GM18517 (cell line): Measurements from ENCODE around the gene DOCK2.
A peak's percentile ranks its signal among the peaks of the same experiment; 100 is the strongest.

ENCODE experiments used
- ATAC-seq: cut with Tn5 transposase; IDR thresholded peaks from one replicate; pipeline ENCODE4 v1.9.1; 2021; ENCODE audit warnings: mild to moderate bottlenecking, moderate library complexity; ENCODE audit not compliant: unreplicated experiment

Gene DOCK2

GRCh38 chr5:169960659-169961058 lies 323.6 kb downstream of the DOCK2 start:
- no peak for ATAC-seq

GRCh38 chr5:169964246-169964645 lies 327.2 kb downstream of the DOCK2 start:
- no peak for ATAC-seq

GRCh38 chr5:169970339-169970738 lies 333.3 kb downstream of the DOCK2 start:
- no peak for ATAC-seq

DNA sequence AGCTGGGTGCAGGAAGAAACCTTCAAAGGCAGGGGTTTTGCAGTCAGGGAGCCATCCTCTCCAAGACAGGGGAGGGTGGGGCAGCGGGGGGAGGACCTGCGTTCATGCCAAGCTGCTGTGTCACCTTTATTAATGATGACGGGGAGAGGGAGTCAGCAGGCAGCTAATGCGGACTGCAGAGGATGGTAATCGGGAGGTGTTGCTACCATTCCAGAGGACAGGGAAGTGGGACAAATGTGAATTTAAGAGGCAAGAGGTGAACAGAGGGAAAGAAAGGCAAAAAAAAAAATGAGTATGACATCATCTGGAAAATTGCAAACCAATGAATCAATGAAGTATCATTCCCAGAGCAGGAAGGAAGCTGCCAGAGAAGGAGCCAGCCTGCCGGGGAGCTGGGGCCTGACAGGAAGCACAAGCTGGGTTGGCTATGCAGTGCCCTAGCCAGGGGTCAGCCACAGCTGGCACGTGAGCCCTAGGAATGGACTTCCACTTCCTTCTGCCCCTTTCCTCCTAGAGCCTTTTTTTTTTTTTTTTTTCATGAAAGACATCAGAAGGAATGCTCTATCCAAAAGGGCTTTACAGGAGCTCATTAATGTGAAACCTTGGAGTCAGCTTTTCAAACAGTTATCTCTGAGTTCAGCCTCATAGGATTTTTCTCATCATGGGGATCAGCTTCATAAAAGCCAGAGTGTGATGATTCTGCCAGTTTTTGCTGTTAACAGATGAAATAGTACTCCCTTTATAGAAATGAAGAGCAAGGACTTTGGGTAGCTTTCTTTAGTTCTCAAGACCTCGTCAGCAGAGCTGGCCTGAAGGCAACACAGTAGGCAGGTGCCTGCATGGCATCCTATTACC lies 334.1 kb downstream of the DOCK2 start:
- no peak for ATAC-seq

GRCh38 chr5:169971780-169972179 lies 334.7 kb downstream of the DOCK2 start:
- ATAC-seq = no peak

GRCh38 chr5:169973056-169973455 lies 336.0 kb downstream of the DOCK2 start:
- no peak for ATAC-seq

- ATAC-seq = no peak
Observed at GRCh38 chr5:169974121-169974770, 337.2 kb downstream of the DOCK2 start.

GRCh38 chr5:169978714-169979113 lies 341.6 kb downstream of the DOCK2 start:
- no peak for ATAC-seq

- no peak for ATAC-seq
Observed at GRCh38 chr5:169979871-169980270, 342.8 kb downstream of the DOCK2 start.

DNA sequence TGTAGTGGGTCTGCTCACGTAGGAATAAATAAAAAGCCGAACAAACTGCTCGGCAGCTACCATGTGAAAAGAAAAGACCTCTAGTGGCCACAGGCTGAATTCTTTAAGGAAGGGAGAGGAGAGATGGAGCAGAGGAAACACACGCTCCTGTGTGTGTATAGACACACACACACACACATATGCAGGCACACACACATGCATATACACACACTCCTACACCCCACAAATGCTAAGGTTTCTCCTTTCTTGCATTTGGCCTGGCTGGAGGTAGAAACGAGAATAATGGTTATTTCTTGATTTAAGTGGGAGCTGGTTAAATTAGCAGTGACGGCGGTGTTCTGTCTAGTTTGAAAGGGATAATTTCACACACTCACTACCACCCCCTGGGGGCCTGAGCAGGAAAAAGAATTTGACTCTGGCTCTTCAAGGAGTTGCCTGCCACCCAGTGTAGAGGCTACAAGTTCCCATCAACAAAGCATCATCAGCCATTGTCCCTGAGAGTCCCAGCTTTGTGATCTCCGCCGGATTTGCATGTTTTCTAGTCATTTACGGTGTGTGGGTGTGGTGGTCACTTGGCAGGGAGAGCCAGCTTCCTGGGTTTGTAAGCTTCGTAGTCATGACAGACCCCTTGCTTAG lies 343.5 kb downstream of the DOCK2 start, which contains the start of gene INSYN2B:
TSS of gene INSYN2B (minus strand) at position 78 of the 636 bp plus-strand sequence. CDS start 96,597 bp downstream, outside the sequence.
- ATAC-seq = peak; percentile 54

DNA sequence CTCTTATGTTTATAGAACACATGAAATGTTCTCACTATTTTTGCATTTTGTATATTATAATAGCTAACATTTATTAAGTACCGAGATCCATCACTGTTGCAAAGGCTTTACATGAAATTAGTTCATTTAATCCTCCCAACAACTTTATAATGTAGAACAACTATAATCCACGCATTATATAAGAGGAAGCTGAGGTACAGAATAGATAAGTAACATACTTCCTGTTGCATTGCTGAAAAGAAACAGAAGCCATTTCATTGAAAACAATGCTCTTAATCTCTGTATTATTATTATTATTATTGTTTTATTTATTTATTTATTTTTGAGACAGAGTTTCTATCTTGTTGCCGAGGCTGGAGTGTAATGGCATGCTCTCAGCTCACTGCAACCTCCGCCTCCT lies 351.1 kb downstream of the DOCK2 start:
- no peak for ATAC-seq

- no peak for ATAC-seq
Observed at GRCh38 chr5:169988947-169989346, 351.9 kb downstream of the DOCK2 start.

- ATAC-seq = no peak
Observed at GRCh38 chr5:169989365-169989764, 352.3 kb downstream of the DOCK2 start.

DNA sequence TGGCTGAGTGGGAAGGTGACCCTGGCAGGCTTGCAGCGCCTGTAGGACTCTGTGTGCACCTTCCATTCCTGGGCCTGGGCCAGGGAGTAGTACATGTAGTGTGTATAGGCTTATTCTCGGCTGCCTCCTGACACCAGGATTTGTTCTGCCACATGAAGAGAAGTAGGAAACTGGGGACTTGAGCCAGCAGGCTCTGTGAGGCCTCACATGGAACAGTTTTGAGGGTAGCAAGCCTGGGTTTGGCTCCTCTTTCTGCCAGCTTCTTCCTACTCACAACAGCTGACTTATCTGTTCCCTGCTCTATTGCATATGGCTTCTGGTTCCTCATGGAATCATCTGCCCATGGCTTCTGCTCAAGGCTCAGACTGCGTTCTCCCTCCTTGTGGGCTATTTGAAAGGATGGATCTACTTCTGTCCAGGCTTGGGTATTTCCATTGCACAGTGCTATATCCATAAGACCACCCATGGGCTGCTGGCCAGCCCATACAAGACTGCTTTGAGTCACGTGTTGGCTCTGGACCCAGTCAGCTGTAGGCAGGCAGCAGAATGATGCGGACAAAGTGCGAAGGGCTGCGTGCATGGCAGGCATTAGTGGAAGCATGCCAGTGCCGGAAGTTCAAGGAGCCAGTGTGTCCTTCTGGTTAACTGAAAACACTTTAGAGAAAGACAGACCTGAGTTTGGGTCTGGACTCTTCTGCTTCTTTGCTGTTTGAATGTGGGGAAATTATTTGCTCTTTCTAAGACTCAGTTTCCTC lies 354.2 kb downstream of the DOCK2 start:
- ATAC-seq = no peak

DNA sequence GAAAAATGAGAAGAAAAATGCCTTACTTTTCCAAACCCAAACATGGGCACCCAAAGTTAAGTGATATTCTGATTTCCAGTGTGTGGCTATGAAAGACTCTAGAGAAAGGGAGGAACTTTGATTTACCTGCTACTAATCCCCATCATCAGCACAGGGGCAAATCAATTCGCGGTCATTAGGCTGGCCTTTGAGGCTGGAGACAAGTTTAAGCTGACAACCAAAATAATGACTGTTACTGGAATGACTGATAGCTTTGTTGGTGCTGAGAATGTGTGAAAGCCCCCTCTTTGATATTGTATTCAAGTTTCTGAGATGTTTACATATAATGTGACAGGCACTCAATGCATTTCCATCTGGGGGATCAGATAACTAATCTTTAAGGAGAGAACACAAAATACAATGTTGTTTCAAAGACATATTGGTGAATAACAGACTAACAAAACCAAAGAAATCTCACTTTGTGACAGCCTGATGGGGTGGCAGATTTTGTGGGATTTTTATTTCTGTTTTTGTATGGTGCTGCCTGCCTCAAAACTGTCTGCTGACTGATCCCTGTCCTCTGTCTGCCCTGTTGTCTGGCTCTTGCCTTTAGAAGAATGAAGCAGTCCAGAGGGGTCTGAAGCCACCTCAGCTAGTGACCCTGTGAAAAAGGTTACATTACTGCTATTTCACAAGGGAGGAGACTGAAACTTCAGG lies 355.9 kb downstream of the DOCK2 start:
- ATAC-seq = no peak

DNA sequence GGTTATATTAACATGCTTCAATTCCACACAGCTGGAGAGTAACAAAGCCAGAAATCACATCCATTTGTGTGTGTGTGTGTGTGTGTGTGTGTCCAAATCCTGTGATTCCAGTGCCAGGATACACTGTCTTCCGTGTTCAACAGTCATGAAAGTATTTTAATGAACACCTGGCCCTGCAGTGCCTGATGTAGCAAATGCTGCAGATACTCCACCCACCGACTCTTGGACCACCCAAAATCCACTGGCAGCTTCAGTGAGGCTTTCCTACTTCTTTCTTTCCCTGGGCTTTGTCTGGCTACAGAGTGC lies 356.4 kb downstream of the DOCK2 start:
- ATAC-seq = no peak

DNA sequence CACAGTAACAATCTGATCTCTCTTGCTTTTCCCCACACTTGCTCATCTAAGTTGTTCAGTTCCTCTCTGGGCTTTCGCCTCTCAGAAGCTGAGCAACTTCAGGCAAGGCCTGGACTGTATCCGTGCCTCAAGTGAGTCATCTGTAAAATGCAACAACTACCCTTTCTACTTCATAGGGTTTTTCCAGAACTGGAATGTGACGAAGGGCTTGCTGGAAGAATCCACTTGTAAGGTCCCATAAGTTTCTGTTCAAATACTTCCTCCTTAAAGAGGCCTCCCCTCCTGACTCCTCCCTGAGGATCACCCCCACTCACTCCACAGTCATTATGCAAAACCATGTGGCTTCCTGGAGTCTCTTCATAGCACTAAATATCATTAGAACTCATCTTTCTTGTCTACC lies 360.7 kb downstream of the DOCK2 start:
- ATAC-seq = no peak

- no peak for ATAC-seq
Observed at GRCh38 chr5:169999621-170000020, 362.5 kb downstream of the DOCK2 start.

DNA sequence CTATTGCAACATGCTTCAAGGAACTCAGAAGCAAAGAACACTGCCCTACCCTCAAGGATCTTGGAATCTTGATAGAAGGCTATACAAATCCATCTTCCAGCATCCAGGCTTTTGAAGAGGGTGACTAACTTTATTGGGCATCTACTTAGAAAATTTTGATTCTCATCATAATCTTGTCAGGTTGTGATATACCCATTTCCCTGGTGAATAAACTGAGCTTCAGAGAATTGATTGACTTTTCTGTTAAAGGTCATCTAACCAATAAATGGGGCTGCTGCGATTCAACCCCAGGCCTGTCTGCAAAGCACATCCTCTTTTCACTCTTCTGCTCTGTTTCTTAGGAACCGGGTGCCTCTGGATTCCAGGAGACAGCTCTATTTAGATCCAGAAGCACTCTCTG lies 363.1 kb downstream of the DOCK2 start:
- no peak for ATAC-seq

- ATAC-seq = no peak
Observed at GRCh38 chr5:170006021-170006420, 368.9 kb downstream of the DOCK2 start.

DNA sequence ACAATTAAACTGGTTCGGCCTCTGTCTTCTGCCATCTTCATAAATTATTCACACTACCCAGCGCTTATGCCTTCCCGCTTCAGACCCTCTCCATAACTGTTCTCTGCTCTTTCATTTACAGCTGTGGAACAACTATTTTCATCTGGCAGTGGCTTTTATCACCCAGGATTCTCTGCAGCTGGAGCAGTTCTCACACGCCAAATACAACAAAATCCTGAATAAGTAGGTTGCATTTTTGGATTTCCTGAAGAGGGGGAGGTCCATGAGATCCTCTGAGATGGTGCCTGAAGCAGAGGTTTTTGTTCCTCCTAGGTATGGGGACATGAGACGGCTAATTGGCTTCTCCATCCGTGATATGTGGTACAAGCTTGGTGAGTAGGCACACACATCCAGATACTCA lies 371.3 kb downstream of the DOCK2 start:
- ATAC-seq = no peak
